Right kidney (tissue), 1 donor: Measurements from ENCODE around the gene PSD2.

Experiments
- DNase-seq: peaks from one replicate; pipeline ENCODE4 v3.0.0-alpha.2; 2016

The PSD2 gene

DNA sequence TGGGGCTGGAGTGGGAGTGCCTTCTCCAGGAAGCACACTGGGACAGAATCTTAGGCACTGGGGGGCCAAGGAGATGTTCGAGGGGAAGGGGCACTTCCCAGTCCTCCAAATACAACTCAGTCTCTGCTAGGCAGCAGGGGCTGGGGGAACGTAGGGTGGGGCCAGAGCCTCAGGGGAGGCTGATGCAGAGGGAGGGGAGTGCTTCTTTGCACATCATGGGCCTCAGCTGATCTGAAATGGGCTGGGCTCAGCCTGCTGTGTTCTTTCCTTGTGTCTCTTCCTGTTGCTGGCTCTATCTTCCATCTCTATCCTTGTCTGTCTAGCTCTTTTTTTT lies 15.6 kb downstream of the PSD2 start:
- no peak for DNase-seq

DNA sequence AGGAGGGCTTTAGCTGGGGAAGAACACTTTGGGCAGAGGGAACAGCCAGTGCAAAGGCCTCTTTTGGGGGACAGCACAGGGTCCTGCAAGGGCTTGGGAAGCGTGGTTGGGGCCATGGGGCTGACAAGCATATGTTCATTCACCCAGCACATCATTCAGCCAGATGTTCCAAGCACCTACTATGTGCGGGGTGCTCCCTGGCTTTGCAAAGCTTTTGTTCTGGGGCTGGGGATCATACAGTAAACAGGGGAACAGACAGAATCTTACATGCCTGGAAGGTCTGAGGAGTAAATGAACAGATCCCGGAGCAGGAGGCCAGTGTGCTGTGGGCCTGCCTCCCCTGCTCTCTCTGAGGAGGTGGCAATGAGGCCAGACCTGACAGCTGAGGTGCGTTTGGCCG lies 16.7 kb downstream of the PSD2 start:
- no peak for DNase-seq

- no peak for DNase-seq
These were observed 17.5 kb downstream of the PSD2 start for GRCh38 chr5:139812836-139813805.

- no peak for DNase-seq
These were observed 18.6 kb downstream of the PSD2 start for GRCh38 chr5:139814191-139814601.

DNA sequence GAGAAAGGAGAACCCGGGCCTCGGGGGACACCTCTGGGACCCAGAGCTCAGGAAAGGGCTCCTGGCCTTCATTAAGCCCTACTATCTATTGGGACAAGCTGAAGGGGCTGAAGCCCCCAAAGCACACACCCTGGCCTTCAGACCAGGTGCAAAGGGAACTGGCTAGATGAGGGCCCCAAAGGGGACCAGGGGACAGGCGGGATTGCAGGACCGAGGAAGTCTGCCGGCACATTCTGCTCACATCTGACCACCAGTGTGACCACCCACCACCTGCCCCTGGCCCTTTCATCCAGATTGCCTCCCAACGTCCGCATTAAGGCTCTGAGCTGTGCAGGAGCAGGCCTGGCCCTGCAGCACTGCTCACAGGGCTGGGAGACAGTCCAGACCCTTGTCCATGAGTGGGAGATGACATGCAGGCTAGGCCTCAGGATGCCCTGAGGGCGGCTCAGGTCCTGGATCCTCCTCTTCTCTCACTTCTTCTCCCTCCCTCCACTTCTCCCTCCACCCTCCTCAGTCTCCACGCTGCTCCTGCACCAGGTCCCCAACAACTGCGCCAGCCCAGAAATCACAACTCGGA lies 19.2 kb downstream of the PSD2 start:
- DNase-seq: no peak

- no peak for DNase-seq
These were observed 21.0 kb downstream of the PSD2 start for GRCh38 chr5:139816566-139816965.

- no peak for DNase-seq
These were observed 21.8 kb downstream of the PSD2 start for GRCh38 chr5:139817362-139817761.

DNA sequence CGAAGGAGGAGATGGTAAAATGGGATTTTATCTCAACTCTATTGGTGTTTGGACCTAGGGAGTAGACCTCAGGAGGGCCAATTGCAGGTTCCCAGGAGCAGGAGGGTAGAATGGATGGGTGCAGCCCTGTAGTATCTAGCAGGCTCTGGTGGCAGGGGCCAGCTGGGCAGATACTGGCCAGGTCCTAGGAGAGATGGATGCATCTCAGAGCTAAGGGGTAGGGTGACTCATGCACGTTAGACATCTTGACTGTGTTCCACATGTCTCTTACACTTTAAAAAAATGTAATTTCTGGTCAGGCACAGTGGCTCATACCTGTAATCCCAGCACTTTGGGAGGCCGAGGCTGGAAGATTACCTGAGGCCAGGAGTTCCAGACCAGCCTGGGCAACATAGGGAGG lies 22.4 kb downstream of the PSD2 start:
- DNase-seq: no peak

DNA sequence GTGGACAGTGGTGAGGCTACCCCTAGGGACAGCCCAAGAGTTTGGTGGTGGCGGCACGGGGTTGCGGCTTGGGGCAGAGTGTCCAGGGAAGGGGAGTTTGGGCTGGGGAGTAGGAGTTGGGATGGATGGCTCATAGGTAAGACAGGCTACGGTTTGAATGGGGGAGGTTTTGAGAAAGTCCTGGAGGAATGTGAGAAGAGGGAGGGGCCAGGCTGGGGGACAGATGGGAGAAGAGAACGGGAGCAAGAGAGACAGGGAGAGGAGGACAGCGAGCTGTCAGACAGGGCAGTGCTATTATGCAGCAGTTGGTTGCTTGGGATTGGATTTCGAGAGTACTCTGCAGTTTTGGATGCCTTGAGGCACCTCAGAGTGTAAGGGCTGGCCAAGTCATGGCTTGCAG lies 24.5 kb downstream of the PSD2 start:
- no peak for DNase-seq

DNA sequence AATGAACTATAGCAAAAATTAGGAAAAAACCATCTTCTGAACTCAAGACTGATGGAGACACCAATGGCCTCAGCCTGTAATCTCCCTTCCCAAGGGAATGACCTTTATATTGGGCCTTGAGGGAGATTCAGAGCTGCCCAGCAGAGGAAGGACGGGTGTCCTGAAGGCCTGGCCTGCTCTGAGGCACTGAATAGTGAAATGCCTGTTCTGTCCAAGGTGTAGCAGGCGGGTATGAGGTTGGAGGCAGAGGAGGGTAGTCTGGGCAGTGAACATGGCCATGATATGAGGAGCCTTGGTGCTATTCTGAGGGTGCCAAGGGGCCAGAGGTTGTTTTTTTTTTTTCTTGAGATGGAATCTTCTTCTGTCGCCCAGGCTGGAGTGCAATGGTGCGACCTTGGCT lies 25.0 kb downstream of the PSD2 start:
- DNase-seq: no peak

GRCh38 chr5:139821806-139822552 lies 26.4 kb downstream of the PSD2 start:
- no peak for DNase-seq

- no peak for DNase-seq
These were observed 27.2 kb downstream of the PSD2 start for GRCh38 chr5:139822553-139823425.

- no peak for DNase-seq
These were observed 28.2 kb downstream of the PSD2 start for GRCh38 chr5:139823757-139824355.

GRCh38 chr5:139825690-139826089 lies 30.1 kb downstream of the PSD2 start:
- DNase-seq: no peak

GRCh38 chr5:139828207-139828895 lies 32.7 kb downstream of the PSD2 start:
- DNase-seq: no peak

DNA sequence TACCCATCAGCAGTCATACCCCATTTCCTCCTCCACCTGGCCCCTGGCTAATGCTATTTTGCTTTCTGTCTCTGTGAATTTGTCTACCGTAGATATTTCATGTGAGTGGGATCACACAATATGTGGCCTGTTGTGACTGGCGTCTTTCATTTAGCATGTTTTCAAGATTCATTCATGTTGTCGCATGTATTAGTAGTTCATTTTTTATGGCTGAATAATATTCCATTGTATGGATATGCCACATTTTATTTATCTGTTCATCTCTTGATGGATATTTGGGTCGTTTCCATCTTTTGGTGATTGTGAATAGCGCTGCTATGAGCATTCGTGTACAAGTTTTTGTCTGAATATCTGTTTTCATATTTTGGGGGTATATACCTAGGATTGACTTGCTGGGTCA lies 33.9 kb downstream of the PSD2 start:
- no peak for DNase-seq

DNA sequence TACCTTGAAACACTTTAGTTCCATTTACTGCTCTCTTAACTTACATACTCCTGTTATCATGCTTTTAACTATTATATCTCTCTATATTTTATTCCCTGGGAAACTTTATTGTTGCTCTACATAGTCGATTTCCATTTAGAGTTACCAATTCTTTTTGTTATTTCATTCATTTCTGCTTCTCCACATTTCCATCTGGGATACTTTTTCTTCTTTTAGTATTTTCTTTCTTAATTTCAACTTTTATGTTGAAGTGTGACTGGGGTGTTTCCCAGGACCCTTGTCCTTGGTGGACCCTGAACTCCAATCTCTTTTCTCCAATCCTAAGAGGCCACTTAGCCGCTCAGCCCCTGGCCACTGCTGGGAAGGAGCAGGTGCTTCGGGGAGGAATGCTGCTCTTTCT lies 36.0 kb downstream of the PSD2 start:
- DNase-seq: no peak

GRCh38 chr5:139833525-139833924 lies 37.9 kb downstream of the PSD2 start:
- DNase-seq: no peak

DNA sequence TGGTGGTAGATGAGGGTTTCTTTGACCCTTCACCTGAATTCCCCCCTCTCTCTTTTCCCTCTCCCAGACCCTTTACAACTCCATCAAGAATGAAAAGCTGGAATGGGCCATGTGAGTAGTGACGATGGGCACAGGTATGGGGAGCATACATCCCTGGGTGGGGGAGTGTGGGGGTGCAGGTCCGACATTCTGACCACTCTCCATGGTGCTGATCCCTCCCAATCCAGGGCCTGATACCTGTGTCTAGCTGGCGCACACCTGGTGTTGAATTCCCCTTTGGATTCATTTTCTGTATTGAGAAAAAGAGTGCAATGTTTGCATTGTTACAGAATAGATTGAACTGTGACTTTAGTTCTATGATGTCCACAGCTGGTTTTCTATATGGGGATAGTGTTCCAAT lies 40.0 kb downstream of the PSD2 start:
- no peak for DNase-seq

GRCh38 chr5:139836469-139837208 lies 41.0 kb downstream of the PSD2 start:
- DNase-seq: no peak
